ENCODE measurements around the gene GTSF1L.

The GTSF1L gene

GRCh38 chr20:43744966-43745730 lies 18.3 kb upstream of the GTSF1L start:
- no peak for DNase-seq

GRCh38 chr20:43744151-43744611 lies 17.4 kb upstream of the GTSF1L start:
- DNase-seq, result peak; percentile 60

DNA sequence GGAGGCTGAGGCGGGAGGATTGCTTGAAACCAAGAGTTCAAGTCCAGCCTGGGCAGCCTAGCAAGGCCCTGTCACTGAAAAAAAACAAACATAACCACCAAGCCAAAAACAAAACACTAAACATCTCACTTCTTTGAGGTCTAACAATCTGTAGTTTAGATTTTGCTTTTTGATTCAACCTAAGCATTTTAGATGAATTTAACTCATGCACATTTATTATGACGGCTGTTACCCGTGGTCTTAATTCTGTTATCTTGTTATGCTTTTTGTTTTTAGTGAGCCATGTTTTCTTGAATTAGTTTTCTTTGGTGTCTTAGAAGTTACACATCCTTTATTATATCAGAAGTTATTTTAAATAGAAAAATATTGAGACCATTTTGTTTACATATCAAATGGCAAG lies 13.8 kb upstream of the GTSF1L start:
- DNase-seq, result no peak

- DNase-seq, result no peak
Measured at GRCh38 chr20:43739148-43739749, 12.4 kb upstream of the GTSF1L start.

DNA sequence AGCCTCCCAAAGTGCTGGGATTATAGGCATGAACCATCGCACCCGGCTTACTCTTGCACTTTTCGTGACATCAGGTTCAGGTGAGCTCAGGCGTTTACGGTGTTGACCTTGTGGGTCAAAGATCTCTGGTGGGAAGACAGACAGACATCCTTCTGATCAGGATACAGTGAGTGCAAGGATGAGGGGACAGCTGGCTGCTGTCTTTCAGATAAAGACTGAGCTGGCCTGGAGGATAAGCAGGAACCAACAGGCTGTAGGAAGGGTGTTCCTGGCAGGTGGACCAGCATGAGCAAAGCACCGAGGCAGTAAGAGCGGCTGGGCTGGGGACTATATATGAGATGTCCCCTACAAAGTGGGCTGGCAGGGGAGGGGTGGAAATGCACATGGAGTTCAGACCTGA lies 11.1 kb upstream of the GTSF1L start:
- DNase-seq, result no peak

DNA sequence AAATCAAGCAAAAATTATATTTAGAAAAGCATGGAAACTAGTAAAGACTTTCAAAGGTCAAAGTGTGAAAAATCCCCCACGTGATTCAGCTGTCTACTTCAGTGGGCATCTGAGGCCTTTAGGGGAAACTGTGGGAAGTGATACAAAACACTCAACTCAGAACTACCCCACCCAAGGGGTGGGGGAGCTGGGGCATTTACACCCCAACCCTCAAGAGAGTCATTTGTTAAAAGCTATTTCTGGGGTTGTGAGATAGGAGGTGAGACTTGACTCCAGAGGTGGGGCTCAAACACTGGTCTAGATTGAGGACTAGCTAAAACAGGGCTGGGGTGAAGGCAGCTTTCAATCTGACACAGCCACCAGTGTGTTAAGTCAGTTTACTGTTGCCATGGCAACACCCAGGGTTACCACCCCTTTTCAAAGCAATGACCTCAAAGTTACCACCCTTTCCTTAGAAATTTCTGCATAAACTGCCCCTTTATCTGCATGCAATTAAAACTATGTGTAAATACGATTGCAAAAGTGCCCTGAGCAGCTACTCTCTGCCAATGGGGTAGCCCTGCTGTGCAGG lies 9.9 kb upstream of the GTSF1L start:
- no peak for DNase-seq

DNA sequence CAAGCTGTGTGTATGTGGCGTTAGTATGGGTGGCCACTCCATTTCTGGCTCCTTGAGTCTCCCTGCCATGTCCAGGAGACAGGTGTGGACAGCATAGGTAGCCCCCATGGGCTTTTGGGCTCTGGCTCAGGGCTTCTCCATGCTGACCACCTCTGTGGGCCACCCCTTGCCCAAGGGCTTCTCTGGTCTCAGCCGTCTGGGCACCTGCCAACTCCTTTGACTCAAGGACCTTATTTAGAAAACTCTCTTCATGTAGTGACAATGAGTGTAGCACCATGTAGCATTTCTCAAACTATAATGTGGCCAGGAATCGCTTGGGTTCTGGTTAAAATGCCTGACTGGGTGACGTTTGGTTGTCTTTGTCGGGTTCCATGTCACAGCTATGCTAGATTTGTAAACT lies 5.1 kb upstream of the GTSF1L start:
- DNase-seq, result no peak

- DNase-seq, result no peak
Measured at GRCh38 chr20:43731469-43731868, 4.7 kb upstream of the GTSF1L start.

DNA sequence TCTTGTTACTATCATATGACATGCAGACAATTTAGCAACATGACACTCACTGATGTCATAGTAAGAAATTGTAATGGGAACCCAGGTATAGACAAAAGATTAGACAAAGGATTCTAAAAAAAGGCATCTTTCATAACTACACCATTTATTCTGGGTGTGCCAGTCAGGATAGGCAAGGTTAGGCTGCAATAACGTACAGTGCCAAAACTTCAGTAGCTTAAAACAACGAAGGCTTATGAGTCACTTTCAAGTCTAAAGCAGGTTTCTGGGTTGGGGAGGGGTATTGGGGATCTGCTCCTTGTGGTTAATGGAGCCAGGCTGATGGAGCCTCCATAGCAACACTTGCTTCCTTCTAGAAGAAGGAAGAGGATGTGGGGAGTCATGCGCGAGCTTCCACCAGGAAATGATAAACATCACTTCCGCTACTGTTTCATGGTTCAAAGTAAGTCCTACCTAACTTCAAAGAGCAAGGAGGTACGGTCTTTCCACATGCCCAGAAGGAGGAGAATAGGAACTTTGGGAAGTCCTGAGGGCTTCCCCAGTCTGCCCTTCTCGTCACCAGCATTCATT lies 2.0 kb upstream of the GTSF1L start:
- DNase-seq, result no peak

DNA sequence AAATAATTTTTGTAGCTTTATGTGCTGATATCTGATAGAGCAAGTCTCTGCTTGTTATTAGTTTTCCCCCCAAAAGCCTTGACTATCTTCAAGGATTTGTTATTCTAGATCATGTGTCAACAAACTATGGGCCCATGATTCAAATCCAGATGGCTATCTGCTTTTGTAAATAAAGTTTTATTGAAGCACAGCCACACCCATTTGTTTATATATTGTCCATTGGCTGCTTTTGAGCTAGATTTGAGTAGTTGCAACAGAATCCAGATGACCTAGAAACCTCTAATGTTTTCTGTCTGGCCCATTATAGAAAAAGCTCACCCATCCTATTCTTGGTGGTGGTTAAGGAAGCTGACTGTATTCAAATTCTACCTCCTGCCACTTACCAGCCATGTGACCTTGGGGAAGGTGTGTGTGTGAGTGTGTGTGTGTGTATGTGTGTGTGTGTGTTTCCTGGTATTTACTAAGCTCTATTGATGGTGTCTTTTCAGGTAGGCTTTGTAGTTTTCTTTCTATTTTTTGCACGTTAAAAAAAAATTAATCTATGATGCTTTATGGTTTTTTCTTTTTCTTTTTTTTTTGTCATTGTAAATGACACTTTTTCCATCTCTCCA lies 1.3 kb upstream of the GTSF1L start:
- peak; percentile 43 for DNase-seq

- no peak for DNase-seq
Measured at GRCh38 chr20:43726333-43726732, 469 bp downstream of the GTSF1L start.

DNA sequence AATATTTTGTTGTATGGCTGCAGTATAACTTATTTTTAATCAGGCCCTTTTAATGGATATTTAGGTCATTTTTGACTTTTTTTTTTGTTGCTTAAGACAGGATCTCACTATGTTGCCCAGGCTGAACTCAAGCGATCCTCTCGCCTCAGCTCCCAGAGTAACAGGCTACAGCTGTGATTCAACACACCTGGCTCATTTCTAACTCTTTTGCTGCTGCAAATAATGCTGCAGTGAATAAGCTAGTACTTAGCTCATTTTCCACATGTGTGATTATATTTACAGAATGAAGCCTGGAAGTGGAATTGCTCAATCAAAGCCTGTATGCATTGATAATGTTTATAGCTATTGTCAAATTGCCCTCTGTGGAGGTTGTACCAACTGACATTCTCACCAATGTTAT lies 1.1 kb downstream of the GTSF1L start:
- no peak for DNase-seq

DNA sequence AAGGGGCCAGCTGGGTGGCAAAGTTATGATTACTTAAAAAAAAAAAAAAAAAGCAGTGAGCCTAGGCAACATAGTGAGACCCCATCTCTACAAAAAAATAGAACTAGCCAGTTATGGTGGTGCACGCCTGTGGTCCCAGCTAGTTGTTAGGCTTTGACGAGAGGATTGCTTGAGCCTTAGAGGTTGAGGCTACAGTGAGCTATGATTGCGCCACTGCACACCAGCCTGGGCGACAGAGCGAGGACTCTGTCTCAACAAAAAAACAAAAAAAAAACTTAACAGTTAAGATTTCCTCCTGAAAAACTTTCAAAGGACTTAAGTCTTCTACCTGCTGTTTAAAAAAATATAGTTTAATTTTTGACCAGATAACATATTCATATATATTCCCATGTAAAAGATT lies 2.4 kb downstream of the GTSF1L start:
- no peak for DNase-seq

GRCh38 chr20:43723735-43724134 lies 3.1 kb downstream of the GTSF1L start:
- DNase-seq, result no peak

DNA sequence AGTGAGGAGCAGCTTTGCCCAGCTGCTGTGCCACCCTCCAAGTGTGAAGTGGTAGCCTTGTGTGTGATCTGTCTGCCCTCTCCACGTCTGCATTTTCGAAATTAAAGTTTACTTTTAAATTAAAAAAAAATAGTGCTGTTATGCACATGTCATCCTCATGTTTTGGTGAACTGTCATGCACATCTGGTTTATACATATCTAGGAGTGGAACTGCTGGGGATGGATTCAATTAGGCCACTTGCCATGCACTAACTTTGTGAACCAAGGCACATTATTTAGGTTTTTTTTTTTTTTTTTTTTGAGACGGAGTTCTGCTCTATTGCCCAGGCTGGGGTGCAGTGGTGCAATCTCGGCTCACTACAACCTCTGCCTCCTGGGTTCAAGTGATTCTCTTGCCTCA lies 3.6 kb downstream of the GTSF1L start:
- no peak for DNase-seq

DNA sequence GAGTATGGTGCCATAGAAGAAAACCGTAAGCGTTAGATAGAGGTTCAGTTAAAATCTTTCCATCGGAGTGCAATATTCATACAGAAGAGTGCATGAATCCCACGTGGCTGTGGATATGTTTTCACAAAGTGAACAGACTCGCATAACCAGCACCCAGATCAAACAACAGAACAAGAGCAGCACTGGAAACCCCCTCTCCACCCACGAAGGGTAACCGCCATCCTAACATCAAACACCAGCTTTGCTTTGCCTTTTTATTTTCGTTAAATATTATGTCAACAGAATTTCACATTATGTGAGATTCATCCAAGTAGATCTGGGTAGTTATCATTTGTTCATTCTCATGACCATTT lies 4.7 kb downstream of the GTSF1L start:
- no peak for DNase-seq

DNA sequence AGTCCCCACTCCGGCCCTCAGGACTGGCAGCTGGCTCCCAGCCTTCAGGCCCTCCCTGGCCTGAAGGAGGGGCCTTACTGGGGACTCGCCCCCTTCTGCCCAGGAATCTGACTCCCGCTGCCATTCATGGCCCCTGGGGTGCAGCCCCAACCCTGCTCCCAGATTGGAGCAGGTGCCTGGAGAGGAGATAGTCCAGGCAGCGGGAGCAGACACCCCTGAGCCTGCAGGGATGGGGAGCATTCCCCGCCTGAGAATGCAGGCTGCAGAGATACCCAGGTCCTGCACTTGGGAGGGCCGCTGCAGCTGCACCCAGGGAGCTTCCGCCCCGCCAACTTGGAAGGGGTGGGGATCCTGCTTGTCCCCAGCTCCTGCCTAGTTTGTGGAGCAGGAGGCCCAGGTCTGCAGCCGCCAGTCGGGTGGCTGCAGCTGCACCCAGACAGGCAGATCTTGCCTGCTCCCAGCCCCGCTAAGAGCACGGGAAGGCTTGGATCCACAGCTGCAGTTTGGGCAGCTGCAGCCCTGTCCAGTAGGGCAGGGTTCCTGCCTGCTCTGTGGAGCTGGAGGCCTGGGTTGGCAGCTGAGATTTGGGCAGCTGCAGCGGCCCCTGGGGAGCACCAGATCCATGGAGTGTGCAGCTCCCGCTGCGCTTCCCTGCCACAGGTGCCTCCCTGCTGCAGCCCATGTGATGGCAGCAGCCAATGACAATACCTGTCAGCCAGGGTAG lies 5.2 kb downstream of the GTSF1L start:
- DNase-seq, result peak; percentile 1

GRCh38 chr20:43721097-43721428 lies 5.7 kb downstream of the GTSF1L start:
- DNase-seq, result no peak

GRCh38 chr20:43720007-43720406 lies 6.8 kb downstream of the GTSF1L start:
- no peak for DNase-seq

- no peak for DNase-seq
Measured at GRCh38 chr20:43717616-43717995, 9.2 kb downstream of the GTSF1L start.

DNA sequence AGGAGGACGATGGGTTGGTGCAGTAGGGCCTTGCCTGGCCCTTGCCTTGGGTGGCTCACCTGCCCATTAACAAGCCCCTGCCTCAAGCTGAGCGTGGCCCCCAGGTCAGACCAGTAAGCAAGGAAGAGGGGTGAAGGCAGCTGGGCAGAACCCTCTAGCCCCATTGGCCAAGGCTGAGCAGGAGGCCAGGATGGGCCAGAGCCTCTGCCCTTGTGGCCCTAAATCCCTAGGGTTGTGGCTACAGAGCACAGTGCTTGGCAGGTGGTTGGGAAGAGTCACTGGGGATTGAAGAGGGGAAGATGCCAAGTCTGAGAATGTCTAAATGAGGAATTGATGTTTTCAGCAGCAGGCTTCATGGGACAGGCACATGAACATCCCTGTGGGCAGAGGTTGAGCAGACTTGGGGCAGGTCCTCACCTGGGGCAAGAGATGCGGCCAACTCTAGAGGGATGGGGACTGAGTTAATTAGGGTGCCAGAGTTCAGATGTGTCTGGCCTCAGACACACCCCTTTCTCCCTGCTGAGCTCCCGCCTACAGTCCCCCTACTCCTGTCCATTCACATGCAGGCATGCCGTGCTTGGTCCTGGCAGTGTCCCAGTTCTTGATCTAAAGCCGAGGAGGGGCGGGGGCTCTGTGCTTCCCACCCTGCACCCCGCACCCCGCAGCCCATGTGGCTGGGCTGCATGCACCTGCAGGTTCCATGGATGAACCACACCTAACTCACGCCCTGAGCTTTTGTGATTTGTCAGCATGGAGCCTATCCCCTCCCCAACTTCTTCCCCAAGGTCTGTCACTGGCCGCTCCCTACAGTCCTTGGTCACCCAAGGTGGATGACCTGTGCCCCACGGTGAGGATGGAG lies 9.8 kb downstream of the GTSF1L start:
- DNase-seq, result no peak

DNA sequence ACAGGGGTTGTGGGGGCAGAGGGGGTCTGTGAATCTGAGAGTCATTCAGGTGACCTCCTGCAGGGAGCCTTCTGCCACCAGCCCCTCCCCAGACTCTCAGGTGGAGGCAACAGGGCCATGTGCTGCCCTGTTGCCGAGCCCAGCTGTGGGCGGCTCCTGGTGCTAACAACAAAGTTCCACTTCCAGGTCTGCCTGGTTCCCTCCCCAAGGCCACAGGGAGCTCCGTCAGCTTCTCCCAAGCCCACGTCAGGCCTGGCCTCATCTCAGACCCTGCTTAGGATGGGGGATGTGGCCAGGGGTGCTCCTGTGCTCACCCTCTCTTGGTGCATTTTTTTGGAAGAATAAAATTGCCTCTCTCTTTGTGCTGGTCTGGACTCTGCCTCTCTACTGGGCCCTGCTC lies 10.7 kb downstream of the GTSF1L start:
- no peak for DNase-seq
